OCI-LY7 (cell line): ENCODE measurements around the gene TMEM53.

ENCODE experiments used
- CTCF ChIP-seq: fragments of 200-600 bp; sonication (generic); conservative IDR thresholded peaks from 2 replicates; pipeline ENCODE4 v1.5.1; 2014; ENCODE audit warnings: mild to moderate bottlenecking, antibody characterized with exemption, low read length, moderate library complexity, mixed read lengths
- EZH2phosphoT487 ChIP-seq: fragments of 200-600 bp; sonication (generic); IDR thresholded peaks from 2 replicates; pipeline ENCODE4 v1.6.1; 2018; ENCODE audit warnings: low read depth, borderline replicate concordance, mild to moderate bottlenecking, mixed run types, antibody characterized with exemption, low read length, moderate library complexity, mixed read lengths

GRCh38 chr1:44617703-44618029, 56.6 kb downstream of the TMEM53 start:
- TF ChIP-seq EZH2phosphoT487 = no peak
- no peak for TF ChIP-seq CTCF
